B cell (primary cell): ENCODE data around the gene MAP10.

Experiments used
- EZH2 ChIP-seq: IDR thresholded peaks from 2 replicates; pipeline ENCODE4 v1.6.1; 2012; ENCODE audit warnings: borderline replicate concordance, low read depth, mild to moderate bottlenecking, moderate library complexity, low read length; ENCODE audit not compliant: insufficient read depth, poor library complexity, severe bottlenecking
- TF ChIP-seq, protein P1 (sequence below): fragments of 200-600 bp; IDR thresholded peaks from one replicate; pipeline ENCODE4 v1.8.0; 2022; ENCODE audit warnings: antibody characterized with exemption, mild to moderate bottlenecking

DNA sequence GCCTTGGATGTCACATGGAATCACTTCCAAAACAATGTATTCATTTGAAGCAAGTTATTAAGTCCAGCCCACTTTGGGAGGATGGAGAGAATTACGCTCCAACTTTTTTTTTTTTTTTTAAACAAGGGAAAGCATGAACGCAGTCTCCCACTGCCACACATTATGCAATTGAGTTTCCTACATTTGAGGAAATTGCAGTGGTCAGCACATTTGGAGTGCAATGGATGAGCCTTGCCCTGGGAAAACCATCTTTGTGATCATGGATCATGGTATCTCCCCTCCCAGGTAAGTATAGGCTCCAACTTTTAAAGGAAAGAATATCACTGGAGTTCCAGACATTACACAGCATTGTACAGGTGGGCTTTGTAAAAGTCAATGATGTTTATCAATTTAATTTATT is 26.7 kb downstream of the MAP10 start:
- TF ChIP-seq, protein P1, sequence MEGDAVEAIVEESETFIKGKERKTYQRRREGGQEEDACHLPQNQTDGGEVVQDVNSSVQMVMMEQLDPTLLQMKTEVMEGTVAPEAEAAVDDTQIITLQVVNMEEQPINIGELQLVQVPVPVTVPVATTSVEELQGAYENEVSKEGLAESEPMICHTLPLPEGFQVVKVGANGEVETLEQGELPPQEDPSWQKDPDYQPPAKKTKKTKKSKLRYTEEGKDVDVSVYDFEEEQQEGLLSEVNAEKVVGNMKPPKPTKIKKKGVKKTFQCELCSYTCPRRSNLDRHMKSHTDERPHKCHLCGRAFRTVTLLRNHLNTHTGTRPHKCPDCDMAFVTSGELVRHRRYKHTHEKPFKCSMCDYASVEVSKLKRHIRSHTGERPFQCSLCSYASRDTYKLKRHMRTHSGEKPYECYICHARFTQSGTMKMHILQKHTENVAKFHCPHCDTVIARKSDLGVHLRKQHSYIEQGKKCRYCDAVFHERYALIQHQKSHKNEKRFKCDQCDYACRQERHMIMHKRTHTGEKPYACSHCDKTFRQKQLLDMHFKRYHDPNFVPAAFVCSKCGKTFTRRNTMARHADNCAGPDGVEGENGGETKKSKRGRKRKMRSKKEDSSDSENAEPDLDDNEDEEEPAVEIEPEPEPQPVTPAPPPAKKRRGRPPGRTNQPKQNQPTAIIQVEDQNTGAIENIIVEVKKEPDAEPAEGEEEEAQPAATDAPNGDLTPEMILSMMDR: no peak
- no peak for TF ChIP-seq EZH2
